ENCODE results near the gene HASPIN.
"Not testable (repeated sequence)": the region's sequence is repeated elsewhere in the genome, so short reads cannot be mapped to it uniquely, and the experiment has no call there.

The HASPIN gene

DNA sequence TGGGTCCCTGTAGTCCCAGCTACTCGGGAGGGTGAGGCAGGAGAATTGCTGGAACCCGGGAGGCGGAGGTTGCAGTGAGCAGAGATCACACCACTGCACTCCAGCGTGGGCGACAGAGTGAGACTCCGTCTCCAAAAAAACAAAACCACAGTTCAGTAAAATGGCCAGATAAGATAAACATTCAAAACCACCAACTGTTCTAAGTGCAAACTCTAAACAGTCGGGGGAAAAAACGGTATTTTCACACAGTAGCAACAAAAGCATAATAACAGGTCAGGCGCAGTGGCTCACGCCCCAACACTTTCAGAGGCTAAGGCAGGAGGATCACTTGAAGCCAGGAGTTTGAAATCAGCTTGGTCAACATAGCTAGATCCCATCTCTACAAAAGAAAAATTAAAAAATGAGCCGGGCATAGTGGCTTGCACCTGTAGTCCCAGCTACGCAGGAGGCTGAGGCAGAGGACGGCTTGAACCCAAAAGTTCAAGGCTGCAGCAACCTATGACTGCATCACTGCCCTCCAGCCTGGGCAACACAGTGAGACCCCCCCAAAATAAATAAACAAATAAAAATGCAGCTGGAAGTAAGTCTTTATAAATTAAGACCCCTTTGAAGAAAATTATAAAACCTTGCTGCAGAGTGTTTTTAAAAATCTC is 10.8 kb upstream of the HASPIN start:
- no peak for ATAC-seq
- no peak overlapping the region for H3K4me3 Mint-ChIP-seq
- H3K4me1 Mint-ChIP-seq = peaks cover 61% of the 10 kb centered on the region
- peaks cover 41% of the 10 kb centered on the region for H3K36me3 Mint-ChIP-seq
- H3K27ac Mint-ChIP-seq = peak overlapping the region; percentile 88
- no peaks in the 10 kb centered on the region for H3K9me3 Mint-ChIP-seq
- no peaks in the 10 kb centered on the region for H3K27me3 Mint-ChIP-seq

DNA sequence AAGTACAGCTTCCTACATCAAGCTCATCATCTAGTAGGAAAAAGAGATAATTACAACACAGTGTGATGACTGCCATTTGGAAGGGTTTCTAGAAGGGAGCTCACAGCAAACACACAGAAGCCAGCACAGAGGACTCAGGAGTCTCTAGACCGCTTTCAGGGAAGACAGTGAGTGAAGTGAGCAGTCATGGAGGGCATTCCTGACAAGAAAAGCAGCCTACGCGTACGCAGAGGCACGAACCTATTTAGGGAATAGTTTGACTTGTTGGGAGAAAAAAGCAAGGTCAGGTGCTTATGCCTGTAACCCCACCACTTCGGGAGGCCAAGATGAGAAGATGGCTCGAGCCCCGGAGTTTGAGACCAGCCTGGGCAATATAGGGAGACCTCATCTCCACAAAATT is 8.4 kb upstream of the HASPIN start:
- no peaks in the 10 kb centered on the region for H3K9me3 Mint-ChIP-seq

DNA sequence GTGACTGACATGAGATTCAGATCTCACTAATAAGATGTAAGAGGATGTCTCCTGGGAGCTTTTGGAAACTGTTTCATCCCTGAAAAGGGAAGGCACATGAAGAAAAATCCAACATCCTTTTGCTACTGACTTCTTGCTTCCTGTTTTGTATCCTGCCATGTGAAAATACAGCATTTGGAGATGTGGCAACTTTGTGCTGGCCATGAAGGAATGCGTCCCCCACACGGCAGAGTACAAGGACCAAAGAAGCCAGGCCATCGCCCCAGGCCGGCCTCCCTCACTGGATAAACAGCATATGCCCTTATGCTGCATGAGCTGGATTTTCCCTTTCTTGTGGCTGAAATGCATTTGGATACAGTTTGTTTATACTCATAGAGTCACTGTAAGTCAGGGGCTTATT is 5.5 kb upstream of the HASPIN start:
- H3K4me3 Mint-ChIP-seq = no peak overlapping the region
- H3K27ac Mint-ChIP-seq = no peak overlapping the region
- no peaks in the 10 kb centered on the region for H3K27me3 Mint-ChIP-seq
- ATAC-seq = no peak
- peaks cover 73% of the 10 kb centered on the region for H3K36me3 Mint-ChIP-seq
- no peaks in the 10 kb centered on the region for H3K9me3 Mint-ChIP-seq
- peaks cover 56% of the 10 kb centered on the region for H3K4me1 Mint-ChIP-seq

More for the DNA sequence above, 8.4 kb upstream of the HASPIN start:
- peaks cover 55% of the 10 kb centered on the region for H3K4me1 Mint-ChIP-seq
- H3K27ac Mint-ChIP-seq = peak overlapping the region; percentile 9
- no peak overlapping the region for H3K4me3 Mint-ChIP-seq
- ATAC-seq = no peak
- no peaks in the 10 kb centered on the region for H3K27me3 Mint-ChIP-seq
- H3K36me3 Mint-ChIP-seq = peaks cover 56% of the 10 kb centered on the region

DNA sequence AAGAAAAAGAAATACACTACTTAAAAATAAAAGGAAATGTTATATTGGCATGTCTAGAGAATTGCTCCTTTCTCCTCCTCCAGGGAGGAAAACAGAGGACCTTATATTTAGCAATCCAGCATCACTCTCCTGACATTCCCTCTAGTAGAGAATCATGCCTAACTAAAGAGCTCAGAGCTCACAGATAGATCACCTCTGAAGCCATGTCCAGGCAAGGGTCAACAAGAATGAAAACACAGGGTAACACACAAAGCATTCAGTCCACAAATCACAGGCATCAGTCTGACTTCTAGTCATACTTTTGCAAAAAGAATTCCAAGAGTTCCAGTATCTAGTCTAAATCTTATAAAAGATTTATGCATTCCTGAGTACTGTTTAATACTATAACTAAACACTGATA is 4.4 kb upstream of the HASPIN start:
- Mint-ChIP-seq H3K4me3 (no peak overlapping the region), H3K36me3 (peaks cover 73% of the 10 kb centered on the region), H3K27ac (peak overlapping the region; percentile 68), H3K9me3 (no peaks in the 10 kb centered on the region), H3K4me1 (peaks cover 56% of the 10 kb centered on the region), H3K27me3 (no peaks in the 10 kb centered on the region)
- ATAC-seq = no peak

DNA sequence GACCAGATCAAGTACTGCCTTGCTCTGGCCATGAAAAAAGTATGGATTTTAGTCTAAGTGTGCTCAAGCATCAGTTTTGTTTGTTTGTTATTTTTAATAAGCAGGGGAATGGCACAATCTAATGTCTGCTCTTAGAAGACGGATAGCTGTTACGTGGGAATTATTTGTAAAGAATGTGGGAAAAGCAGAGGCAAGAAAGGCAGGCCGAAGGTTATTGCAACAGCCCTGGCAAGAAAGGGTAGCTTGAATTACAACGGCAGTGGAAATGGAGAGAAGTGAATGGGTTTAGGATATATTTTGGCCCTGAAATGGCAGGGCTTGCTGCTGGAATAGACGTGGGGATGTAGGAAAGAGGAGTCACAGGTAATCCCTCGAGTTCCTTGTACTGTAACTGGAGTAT is 987 bp upstream of the HASPIN start:
- Mint-ChIP-seq H3K4me1 (peaks cover 59% of the 10 kb centered on the region), H3K36me3 (peaks cover 41% of the 10 kb centered on the region), H3K27me3 (no peaks in the 10 kb centered on the region), H3K27ac (peak overlapping the region; percentile 68), H3K9me3 (no peaks in the 10 kb centered on the region), H3K4me3 (peak overlapping the region; percentile 81)
- no peak for ATAC-seq

GRCh38 chr17:3723188-3723555 is 531 bp upstream of the HASPIN start:
- Mint-ChIP-seq H3K36me3 (peaks cover 37% of the 10 kb centered on the region), H3K4me3 (peak overlapping the region; percentile 81), H3K27me3 (no peaks in the 10 kb centered on the region), H3K4me1 (peaks cover 57% of the 10 kb centered on the region), H3K27ac (peak overlapping the region; percentile 68), H3K9me3 (no peaks in the 10 kb centered on the region)
- ATAC-seq = no peak

DNA sequence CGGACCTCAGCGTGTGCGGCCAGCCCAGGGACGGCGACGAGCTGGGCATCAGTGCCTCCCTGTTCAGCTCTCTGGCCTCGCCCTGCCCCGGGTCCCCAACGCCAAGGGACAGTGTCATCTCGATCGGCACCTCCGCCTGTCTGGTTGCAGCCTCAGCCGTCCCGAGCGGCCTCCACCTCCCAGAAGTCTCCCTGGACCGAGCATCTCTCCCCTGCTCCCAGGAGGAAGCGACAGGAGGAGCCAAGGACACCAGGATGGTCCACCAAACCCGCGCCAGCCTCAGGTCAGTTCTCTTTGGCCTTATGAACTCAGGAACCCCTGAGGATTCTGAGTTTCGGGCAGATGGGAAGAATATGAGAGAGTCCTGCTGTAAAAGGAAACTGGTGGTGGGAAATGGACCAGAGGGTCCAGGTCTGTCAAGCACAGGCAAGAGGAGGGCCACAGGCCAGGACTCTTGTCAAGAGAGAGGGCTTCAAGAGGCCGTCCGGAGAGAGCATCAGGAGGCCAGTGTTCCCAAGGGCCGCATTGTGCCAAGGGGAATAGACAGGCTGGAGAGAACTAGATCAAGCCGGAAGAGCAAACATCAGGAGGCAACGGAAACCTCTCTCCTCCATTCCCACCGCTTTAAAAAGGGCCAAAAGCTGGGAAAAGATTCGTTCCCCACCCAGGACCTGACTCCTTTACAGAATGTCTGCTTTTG is 825 bp downstream of the HASPIN start:
- Mint-ChIP-seq H3K27me3 (no peaks in the 10 kb centered on the region), H3K9me3 (no peaks in the 10 kb centered on the region), H3K36me3 (peaks cover 35% of the 10 kb centered on the region), H3K4me1 (peaks cover 58% of the 10 kb centered on the region), H3K27ac (peak overlapping the region; percentile 68), H3K4me3 (peak overlapping the region; percentile 81)
- no peak for ATAC-seq

DNA sequence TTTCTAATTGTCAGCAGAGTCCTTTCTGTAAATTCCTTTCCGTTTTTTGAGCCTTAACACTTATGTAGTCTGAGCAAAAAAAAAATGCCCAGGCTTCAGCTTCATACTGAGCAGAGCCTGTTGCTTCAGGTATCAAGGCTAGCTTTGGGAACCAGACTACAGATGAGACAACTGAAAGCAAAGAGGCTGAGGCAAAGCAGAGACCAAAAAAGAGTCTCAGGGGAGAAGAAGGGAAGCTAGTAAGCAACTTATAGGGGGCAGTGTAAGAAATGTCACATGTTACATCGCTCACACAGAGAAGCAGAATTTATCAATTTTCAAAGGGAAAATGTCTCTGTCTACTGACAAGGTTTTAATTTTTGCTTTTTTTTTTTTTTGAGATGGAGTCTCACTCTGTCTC is 3.3 kb downstream of the HASPIN start:
- Mint-ChIP-seq H3K27me3 (no peaks in the 10 kb centered on the region), H3K4me1 (peaks cover 48% of the 10 kb centered on the region)
- ATAC-seq = peak; percentile 75

DNA sequence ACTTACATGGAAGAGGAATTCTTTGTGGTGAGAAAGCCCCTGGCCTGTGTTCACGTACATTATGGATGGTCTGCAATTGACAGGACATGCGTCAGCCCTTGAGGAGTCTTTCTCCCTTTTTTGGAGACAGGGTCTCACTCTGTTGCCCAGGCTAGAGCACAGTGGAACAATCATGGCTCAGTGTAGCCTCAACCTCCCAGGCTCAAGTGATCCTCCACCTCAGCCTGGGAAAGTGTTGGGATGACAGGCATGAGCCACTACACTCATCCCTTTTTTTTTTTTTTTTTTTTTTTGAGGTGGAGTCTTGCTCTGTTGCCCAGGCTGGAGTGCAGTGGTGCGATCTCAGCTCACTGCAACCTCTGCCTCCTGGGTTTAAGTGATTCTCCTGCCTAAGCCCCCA is 4.4 kb downstream of the HASPIN start:
- Mint-ChIP-seq H3K27ac (peak overlapping the region; percentile 59), H3K4me1 (peaks cover 43% of the 10 kb centered on the region)
- not testable (repeated sequence) for ATAC-seq, H3K27me3 Mint-ChIP-seq, H3K36me3 Mint-ChIP-seq, H3K9me3 Mint-ChIP-seq, H3K4me3 Mint-ChIP-seq

More for the DNA sequence above, 3.3 kb downstream of the HASPIN start:
- peaks cover 14% of the 10 kb centered on the region for H3K36me3 Mint-ChIP-seq
- H3K4me3 Mint-ChIP-seq = peak overlapping the region; percentile 2
- H3K27ac Mint-ChIP-seq = peak overlapping the region; percentile 59
- H3K9me3 Mint-ChIP-seq = no peaks in the 10 kb centered on the region

GRCh38 chr17:3729881-3730280 is 6.2 kb downstream of the HASPIN start:
- Mint-ChIP-seq H3K9me3 (no peaks in the 10 kb centered on the region), H3K27ac (no peak overlapping the region), H3K4me3 (no peak overlapping the region), H3K36me3 (peaks cover 5% of the 10 kb centered on the region), H3K4me1 (peaks cover 43% of the 10 kb centered on the region), H3K27me3 (no peaks in the 10 kb centered on the region)
- ATAC-seq = no peak

DNA sequence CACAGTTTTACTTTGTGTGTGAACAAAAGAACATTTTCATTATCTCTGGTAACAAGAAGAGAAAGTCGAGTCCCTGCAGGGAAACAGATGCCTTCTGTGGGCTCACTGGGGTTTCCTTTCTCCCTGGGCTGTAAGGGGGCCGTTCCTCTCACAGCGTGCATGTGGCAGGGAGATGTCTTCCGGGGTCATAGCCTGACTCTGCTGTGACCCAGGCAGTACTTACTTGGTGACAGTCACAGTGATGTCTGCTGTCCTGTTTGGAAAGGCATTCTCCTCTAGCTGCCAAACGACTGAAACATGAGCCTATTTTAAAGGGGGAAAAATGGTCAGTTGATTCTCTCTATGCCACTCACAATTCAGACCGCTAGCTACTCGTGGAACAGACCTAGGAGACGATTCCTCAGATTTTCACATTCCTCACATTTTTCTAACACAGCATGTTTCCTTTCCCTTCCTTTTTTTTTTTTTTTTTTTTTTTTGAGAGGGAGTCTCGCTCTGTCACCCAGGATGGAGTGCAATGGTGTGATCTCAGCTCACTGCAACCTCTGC is 7.3 kb downstream of the HASPIN start:
- H3K27ac Mint-ChIP-seq = no peak overlapping the region
- no peaks in the 10 kb centered on the region for H3K9me3 Mint-ChIP-seq
- H3K4me1 Mint-ChIP-seq = peaks cover 41% of the 10 kb centered on the region
- peaks cover 5% of the 10 kb centered on the region for H3K36me3 Mint-ChIP-seq
- no peak for ATAC-seq
- H3K4me3 Mint-ChIP-seq = no peak overlapping the region
- H3K27me3 Mint-ChIP-seq = no peaks in the 10 kb centered on the region

DNA sequence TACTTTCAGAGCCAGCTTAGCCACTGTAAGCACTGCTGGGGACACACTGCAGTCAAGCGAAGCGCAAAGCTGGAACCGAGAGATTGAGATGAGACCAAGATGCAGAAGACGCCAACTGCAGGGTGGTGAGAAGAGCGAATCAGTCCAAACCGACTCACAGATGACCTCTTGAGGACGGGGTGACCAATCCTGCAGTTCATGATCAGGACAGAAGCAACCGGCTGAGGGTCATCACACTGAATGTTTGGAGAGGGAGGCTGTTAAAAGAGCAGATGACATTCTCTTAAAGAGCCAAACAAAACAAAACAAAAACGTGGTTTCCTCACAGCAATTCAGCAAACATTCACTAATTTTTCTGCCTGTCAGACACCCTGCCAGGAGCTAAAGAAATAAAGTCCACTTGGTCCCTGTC is 8.5 kb downstream of the HASPIN start:
- no peak overlapping the region for H3K4me3 Mint-ChIP-seq
- H3K27ac Mint-ChIP-seq = peak overlapping the region; percentile 17
- peaks cover 5% of the 10 kb centered on the region for H3K36me3 Mint-ChIP-seq
- H3K4me1 Mint-ChIP-seq = peaks cover 40% of the 10 kb centered on the region
- no peaks in the 10 kb centered on the region for H3K9me3 Mint-ChIP-seq
- peak; percentile 95 for ATAC-seq
- no peaks in the 10 kb centered on the region for H3K27me3 Mint-ChIP-seq

DNA sequence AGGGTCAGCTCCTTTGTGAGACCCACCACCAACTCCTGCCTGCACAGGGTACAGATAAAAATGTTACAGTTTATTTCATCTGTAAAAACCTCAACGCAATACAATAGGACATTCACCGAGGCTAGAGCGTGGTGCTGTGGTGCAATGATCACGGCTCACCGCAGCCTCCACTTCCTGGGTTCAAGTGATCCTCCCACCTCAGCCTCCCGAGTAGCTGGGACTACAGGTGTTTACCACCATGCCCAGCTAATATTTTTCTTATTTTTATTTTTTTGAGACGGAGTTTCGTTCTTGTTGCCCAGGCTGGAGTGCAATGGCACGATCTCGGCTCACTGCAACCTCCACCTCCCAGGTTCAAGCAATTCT is 11.2 kb downstream of the HASPIN start:
- Mint-ChIP-seq H3K27ac (peak overlapping the region; percentile 70), H3K4me1 (peaks cover 59% of the 10 kb centered on the region)
- H3K27me3 Mint-ChIP-seq, H3K4me3 Mint-ChIP-seq, H3K36me3 Mint-ChIP-seq, H3K9me3 Mint-ChIP-seq, ATAC-seq: not testable (repeated sequence)

- Mint-ChIP-seq H3K4me3 (no peak overlapping the region), H3K4me1 (peaks cover 65% of the 10 kb centered on the region), H3K27me3 (no peaks in the 10 kb centered on the region), H3K9me3 (no peaks in the 10 kb centered on the region), H3K27ac (no peak overlapping the region), H3K36me3 (no peaks in the 10 kb centered on the region)
- ATAC-seq = no peak
These were observed 11.8 kb downstream of the HASPIN start for GRCh38 chr17:3735515-3735914.

DNA sequence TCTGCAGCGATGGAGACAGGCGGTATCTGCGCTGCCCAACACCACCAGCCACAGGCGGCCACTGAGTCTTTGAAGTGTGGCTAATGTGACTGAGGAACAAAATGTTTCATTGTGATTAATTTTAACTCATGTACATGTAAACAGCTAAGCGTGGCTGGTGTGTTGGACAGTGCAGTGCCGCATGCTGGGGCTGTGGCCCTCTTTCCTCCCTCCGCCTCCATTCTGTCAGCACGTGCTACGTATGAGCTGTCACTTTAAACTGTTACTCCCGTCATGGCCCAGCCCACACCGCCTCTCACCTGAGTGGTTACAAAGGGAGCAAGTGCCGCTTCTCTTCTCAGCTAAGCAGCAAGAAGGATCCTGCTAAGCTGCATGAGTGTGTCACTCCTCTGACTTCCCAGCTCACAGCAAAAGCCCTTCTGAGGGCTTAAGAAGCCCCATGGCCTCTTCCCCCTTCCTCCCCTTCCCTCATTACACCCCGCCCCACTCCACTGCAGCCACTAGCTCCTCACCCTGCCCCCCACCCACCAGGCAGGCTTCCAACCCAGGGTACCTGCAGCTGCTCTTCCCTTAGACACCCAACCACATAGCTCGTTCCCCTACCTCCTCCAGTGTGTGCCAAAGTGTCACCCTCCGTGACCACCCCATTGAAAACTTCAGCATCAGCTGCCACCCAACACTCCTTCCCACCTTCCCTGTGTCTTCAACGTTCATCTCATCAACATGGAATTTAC is 15.0 kb downstream of the HASPIN start:
- H3K36me3 Mint-ChIP-seq = no peaks in the 10 kb centered on the region
- no peak overlapping the region for H3K4me3 Mint-ChIP-seq
- no peaks in the 10 kb centered on the region for H3K27me3 Mint-ChIP-seq
- peaks cover 50% of the 10 kb centered on the region for H3K4me1 Mint-ChIP-seq
- H3K9me3 Mint-ChIP-seq = no peaks in the 10 kb centered on the region
- peak overlapping the region; percentile 70 for H3K27ac Mint-ChIP-seq
- peak; percentile 79 for ATAC-seq
